ENCODE data around the gene GTF2H1. TPM values are rescaled to one million over a fixed set of nuclear protein-coding genes. Genes with fewer than 3 reads are reported as not detected.
A peak's percentile ranks its signal among the peaks of the same experiment; 100 is the strongest.

Gene GTF2H1
- total RNA-seq, 2 experiments from 2014 or later = 48.2 to 57.9 TPM

- ChIA-PET CTCF (interaction anchor here (0.6 to 1.7 kb wide), 4 partner anchors 11 to 361 kb away, joined by 3 to 4 read pairs (median 3); no protein-coding TSS in a partner anchor), POLR2A (no interaction called here)
- no peak overlapping the region for H3K4me3 Mint-ChIP-seq
- peak; percentile 81 for ATAC-seq
- H3K9me3 Mint-ChIP-seq (ENCODE audit: low read depth) = no peaks in the 10 kb centered on the region
- no peaks in the 10 kb centered on the region for H3K27me3 Mint-ChIP-seq
- peak overlapping the region; percentile 74 for H3K27ac Mint-ChIP-seq
- intact Hi-C loops (cut with DNase I, micrococcal nuclease) = no loop called here
- peaks cover 18% of the 10 kb centered on the region for H3K4me1 Mint-ChIP-seq
- peaks cover 49% of the 10 kb centered on the region for H3K36me3 Mint-ChIP-seq (ENCODE audit: low read depth)
- no peak for DNase-seq
Observed at GRCh38 chr11:18347471-18348125, 25.2 kb downstream of the GTF2H1 start.

DNA sequence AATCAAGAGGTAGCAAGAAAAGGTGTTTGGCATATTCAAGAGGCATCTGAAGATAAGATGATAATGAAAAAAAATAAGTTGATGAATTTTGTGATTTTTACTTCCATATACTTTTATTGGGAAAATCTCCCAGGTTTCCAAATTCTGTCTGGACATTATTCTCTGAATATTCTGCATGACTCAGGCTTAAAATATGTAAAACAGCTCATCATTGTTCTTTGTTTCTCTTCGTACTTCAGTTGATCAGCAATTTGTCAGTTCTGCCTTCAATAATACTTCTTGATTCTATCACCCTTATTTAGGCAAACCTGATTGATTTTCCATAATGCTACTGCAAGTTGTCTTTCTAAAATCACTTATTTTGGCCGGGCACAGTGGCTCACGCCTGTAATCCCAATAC lies 30.2 kb downstream of the GTF2H1 start:
- intact Hi-C loops (cut with DNase I, micrococcal nuclease) = no loop called here
- no peak for ATAC-seq
- no peaks in the 10 kb centered on the region for H3K27me3 Mint-ChIP-seq
- peaks cover 49% of the 10 kb centered on the region for H3K36me3 Mint-ChIP-seq (ENCODE audit: low read depth)
- H3K9me3 Mint-ChIP-seq (ENCODE audit: low read depth) = no peaks in the 10 kb centered on the region
- no peak overlapping the region for H3K27ac Mint-ChIP-seq
- H3K4me1 Mint-ChIP-seq = peaks cover 12% of the 10 kb centered on the region
- H3K4me3 Mint-ChIP-seq = no peak overlapping the region
- ChIA-PET POLR2A (interaction anchor here (1.0 kb wide), 1 partner anchor 31 kb away, joined by 3 read pairs; no protein-coding TSS in a partner anchor), CTCF (interaction anchor here (1.3 kb wide), 1 partner anchor 109 kb away, joined by 3 read pairs; no protein-coding TSS in a partner anchor)
- no peak for DNase-seq

- ATAC-seq (no peak), DNase-seq (no peak)
- POLR2A ChIA-PET = no interaction called here
- H3K27ac Mint-ChIP-seq = peak overlapping the region; percentile 14
- no peaks in the 10 kb centered on the region for H3K4me1 Mint-ChIP-seq
- H3K36me3 Mint-ChIP-seq (ENCODE audit: low read depth) = peaks cover 40% of the 10 kb centered on the region
- H3K9me3 Mint-ChIP-seq (ENCODE audit: low read depth) = no peaks in the 10 kb centered on the region
- no peak overlapping the region for H3K4me3 Mint-ChIP-seq
- intact Hi-C loops (cut with DNase I, micrococcal nuclease) = no loop called here
- H3K27me3 Mint-ChIP-seq = no peaks in the 10 kb centered on the region
- CTCF ChIA-PET = interaction anchor here (0.7 to 1.2 kb wide), 3 partner anchors 10 to 11 kb away, joined by 3 read pairs; no protein-coding TSS in a partner anchor
Observed at GRCh38 chr11:18358646-18359045, 36.3 kb downstream of the GTF2H1 start.

- no peak for DNase-seq
- POLR2A ChIA-PET = no interaction called here
- intact Hi-C loops (cut with DNase I, micrococcal nuclease) = no loop called here
- Mint-ChIP-seq H3K4me3 (no peak overlapping the region), H3K27me3 (no peaks in the 10 kb centered on the region), H3K4me1 (no peaks in the 10 kb centered on the region), H3K9me3 (ENCODE audit: low read depth) (no peaks in the 10 kb centered on the region), H3K36me3 (ENCODE audit: low read depth) (peaks cover 43% of the 10 kb centered on the region), H3K27ac (no peak overlapping the region)
- CTCF ChIA-PET = no interaction called here
- no peak for ATAC-seq
Observed at GRCh38 chr11:18361154-18361553, 38.8 kb downstream of the GTF2H1 start.

DNA sequence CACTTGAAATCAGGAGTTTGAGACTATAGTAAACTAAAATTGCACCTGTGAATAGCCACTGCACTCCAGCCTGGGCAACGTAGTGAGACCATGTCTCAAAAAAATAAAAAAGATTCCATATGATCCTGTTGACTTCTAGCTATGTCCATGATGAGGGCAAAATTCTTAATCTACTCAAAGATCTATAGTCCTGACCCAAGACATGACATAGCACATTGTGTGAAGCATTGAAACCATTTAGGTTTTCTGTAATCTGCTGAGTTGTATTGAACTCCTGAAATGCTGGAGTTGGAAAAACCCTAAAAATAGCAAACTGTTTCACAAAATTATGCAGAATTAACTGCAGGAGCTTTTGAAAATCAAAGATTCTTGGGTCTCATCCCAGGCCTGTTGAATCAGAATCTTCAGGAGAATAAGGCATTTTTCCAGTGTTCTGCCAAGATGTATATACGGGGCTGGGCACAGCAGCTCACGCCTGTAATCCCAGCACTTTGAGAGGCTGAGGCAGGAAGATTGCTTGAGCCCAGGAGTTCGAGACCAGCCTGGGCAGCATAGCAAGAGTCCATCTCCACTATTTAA lies 42.2 kb downstream of the GTF2H1 start:
- CTCF ChIA-PET = interaction anchor here (0.6 to 1.0 kb wide), 3 partner anchors 11 to 357 kb away, joined by 3 read pairs; no protein-coding TSS in a partner anchor
- Mint-ChIP-seq H3K36me3 (ENCODE audit: low read depth) (peaks cover 38% of the 10 kb centered on the region), H3K9me3 (ENCODE audit: low read depth) (no peaks in the 10 kb centered on the region), H3K27me3 (no peaks in the 10 kb centered on the region), H3K4me1 (peaks cover 5% of the 10 kb centered on the region), H3K4me3 (no peak overlapping the region), H3K27ac (no peak overlapping the region)
- DNase-seq (no peak), ATAC-seq (no peak)
- intact Hi-C loops (cut with DNase I, micrococcal nuclease) = no loop called here
- POLR2A ChIA-PET = no interaction called here

- Mint-ChIP-seq H3K4me3 (no peak overlapping the region), H3K9me3 (ENCODE audit: low read depth) (no peaks in the 10 kb centered on the region), H3K4me1 (peaks cover 5% of the 10 kb centered on the region), H3K27ac (no peak overlapping the region), H3K27me3 (no peaks in the 10 kb centered on the region), H3K36me3 (ENCODE audit: low read depth) (peaks cover 36% of the 10 kb centered on the region)
- intact Hi-C loops (cut with DNase I, micrococcal nuclease) = no loop called here
- ChIA-PET POLR2A (no interaction called here), CTCF (interaction anchor here (0.7 kb wide), 1 partner anchor 34 kb away, joined by 3 read pairs; no protein-coding TSS in a partner anchor)
- DNase-seq (no peak), ATAC-seq (no peak)
Observed at GRCh38 chr11:18365741-18366140, 43.4 kb downstream of the GTF2H1 start.

DNA sequence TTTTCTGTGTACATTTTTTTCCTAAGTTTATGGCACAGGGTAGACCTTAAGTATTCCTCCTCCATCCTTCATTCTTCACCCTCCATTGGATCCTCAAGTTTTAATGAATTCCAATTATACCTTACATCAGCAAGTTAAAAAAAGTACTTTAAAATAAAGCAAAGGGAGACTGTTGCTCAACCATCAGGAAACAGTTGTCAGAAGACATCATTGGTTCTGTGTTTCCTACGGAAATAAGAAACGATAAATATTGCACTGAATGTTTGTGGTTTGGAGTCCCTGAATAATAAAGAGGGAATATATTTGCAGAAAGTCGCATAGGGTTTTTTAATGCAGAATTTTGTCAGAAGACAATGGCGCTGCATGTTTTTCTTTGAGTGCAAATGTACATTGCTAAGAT lies 43.9 kb downstream of the GTF2H1 start:
- ChIA-PET POLR2A (no interaction called here), CTCF (no interaction called here)
- Mint-ChIP-seq H3K9me3 (ENCODE audit: low read depth) (no peaks in the 10 kb centered on the region), H3K27me3 (no peaks in the 10 kb centered on the region), H3K36me3 (ENCODE audit: low read depth) (peaks cover 38% of the 10 kb centered on the region), H3K27ac (peak overlapping the region; percentile 11), H3K4me3 (no peak overlapping the region), H3K4me1 (peaks cover 5% of the 10 kb centered on the region)
- intact Hi-C loops (cut with DNase I, micrococcal nuclease) = no loop called here
- ATAC-seq = no peak
- no peak for DNase-seq

- peaks cover 5% of the 10 kb centered on the region for H3K4me1 Mint-ChIP-seq
- ATAC-seq = no peak
- H3K9me3 Mint-ChIP-seq (ENCODE audit: low read depth) = no peaks in the 10 kb centered on the region
- intact Hi-C loops (cut with DNase I, micrococcal nuclease) = no loop called here
- no peaks in the 10 kb centered on the region for H3K27me3 Mint-ChIP-seq
- CTCF ChIA-PET = no interaction called here
- H3K27ac Mint-ChIP-seq = peak overlapping the region; percentile 6
- H3K4me3 Mint-ChIP-seq = no peak overlapping the region
- peaks cover 37% of the 10 kb centered on the region for H3K36me3 Mint-ChIP-seq (ENCODE audit: low read depth)
- POLR2A ChIA-PET = no interaction called here
- no peak for DNase-seq
Observed at GRCh38 chr11:18367431-18367830, 45.1 kb downstream of the GTF2H1 start.

DNA sequence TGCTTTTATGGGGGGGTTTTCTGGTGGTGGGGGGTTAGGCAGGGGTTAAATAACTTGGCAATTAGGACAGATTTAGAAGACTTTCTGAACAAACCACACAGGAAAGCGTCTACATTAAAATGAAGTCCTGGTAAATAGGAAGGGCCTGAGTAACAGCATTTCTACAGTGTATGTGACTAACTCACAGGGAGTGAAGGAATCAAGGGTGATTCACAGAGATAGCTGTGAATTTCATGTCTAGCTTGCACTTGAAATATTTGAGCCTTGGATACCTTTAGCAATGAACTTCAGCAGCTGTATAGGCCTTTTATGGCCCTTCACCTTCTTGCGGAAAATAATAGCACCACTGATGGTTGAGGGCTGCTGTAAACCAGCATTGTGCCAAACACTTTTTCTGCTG lies 45.9 kb downstream of the GTF2H1 start:
- Mint-ChIP-seq H3K4me3 (no peak overlapping the region), H3K27me3 (no peaks in the 10 kb centered on the region), H3K27ac (peak overlapping the region; percentile 27), H3K9me3 (ENCODE audit: low read depth) (no peaks in the 10 kb centered on the region), H3K36me3 (ENCODE audit: low read depth) (peaks cover 37% of the 10 kb centered on the region), H3K4me1 (peaks cover 5% of the 10 kb centered on the region)
- POLR2A ChIA-PET = no interaction called here
- intact Hi-C loops (cut with DNase I, micrococcal nuclease) = no loop called here
- CTCF ChIA-PET = no interaction called here
- DNase-seq (no peak), ATAC-seq (no peak)

- DNase-seq = no peak
- Mint-ChIP-seq H3K4me1 (peaks cover 5% of the 10 kb centered on the region), H3K27ac (no peak overlapping the region), H3K36me3 (ENCODE audit: low read depth) (peaks cover 32% of the 10 kb centered on the region), H3K9me3 (ENCODE audit: low read depth) (no peaks in the 10 kb centered on the region), H3K27me3 (no peaks in the 10 kb centered on the region), H3K4me3 (no peak overlapping the region)
- intact Hi-C loops (cut with DNase I, micrococcal nuclease) = no loop called here
- no peak for ATAC-seq
- POLR2A ChIA-PET = no interaction called here
- CTCF ChIA-PET = interaction anchor here (0.6 kb wide), 1 partner anchor 11 kb away, joined by 3 read pairs; no protein-coding TSS in a partner anchor
Observed at GRCh38 chr11:18369398-18369797, 47.0 kb downstream of the GTF2H1 start.

- ChIA-PET CTCF (interaction anchor here (0.6 to 1.3 kb wide), 2 partner anchors 13 to 28 kb away, joined by 3 read pairs; no protein-coding TSS in a partner anchor), POLR2A (no interaction called here)
- H3K4me3 Mint-ChIP-seq = no peak overlapping the region
- peaks cover 21% of the 10 kb centered on the region for H3K36me3 Mint-ChIP-seq (ENCODE audit: low read depth)
- peaks cover 5% of the 10 kb centered on the region for H3K4me1 Mint-ChIP-seq
- intact Hi-C loops (cut with DNase I, micrococcal nuclease) = no loop called here
- ATAC-seq = peak; percentile 33
- no peaks in the 10 kb centered on the region for H3K27me3 Mint-ChIP-seq
- peak overlapping the region; percentile 13 for H3K27ac Mint-ChIP-seq
- no peak for DNase-seq
- H3K9me3 Mint-ChIP-seq (ENCODE audit: low read depth) = no peaks in the 10 kb centered on the region
Observed at GRCh38 chr11:18371279-18371678, 48.9 kb downstream of the GTF2H1 start.

DNA sequence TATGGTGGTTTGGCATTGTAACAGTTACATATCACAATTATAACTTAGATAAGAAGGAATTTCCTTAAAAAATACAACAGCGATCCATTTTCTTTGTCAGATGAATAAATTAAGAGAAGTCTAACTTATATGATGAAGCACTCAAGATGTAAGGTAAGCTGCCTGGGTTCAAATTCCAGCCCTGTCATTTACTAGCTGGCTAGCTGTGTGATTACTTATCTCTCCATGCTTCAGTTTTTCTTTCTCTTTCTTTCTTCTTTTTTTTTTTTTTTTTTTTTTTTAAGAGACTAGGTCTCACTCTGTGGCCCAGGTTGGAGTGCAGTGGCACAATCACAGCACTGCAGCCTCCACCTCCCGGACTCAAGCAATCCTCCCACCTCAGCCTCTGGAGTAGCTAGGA lies 49.8 kb downstream of the GTF2H1 start:
- ATAC-seq (no peak), DNase-seq (no peak)
- peaks cover 5% of the 10 kb centered on the region for H3K4me1 Mint-ChIP-seq
- H3K4me3 Mint-ChIP-seq = no peak overlapping the region
- CTCF ChIA-PET = interaction anchor here (1.3 kb wide), 2 partner anchors 10 to 12 kb away, joined by 3 to 4 read pairs; no protein-coding TSS in a partner anchor
- no peak overlapping the region for H3K27ac Mint-ChIP-seq
- H3K9me3 Mint-ChIP-seq (ENCODE audit: low read depth) = no peaks in the 10 kb centered on the region
- POLR2A ChIA-PET = interaction anchor here (0.6 kb wide), 1 partner anchor 369 kb away, joined by 5 read pairs; no protein-coding TSS in a partner anchor
- H3K27me3 Mint-ChIP-seq = no peaks in the 10 kb centered on the region
- intact Hi-C loops (cut with DNase I, micrococcal nuclease) = no loop called here
- peaks cover 15% of the 10 kb centered on the region for H3K36me3 Mint-ChIP-seq (ENCODE audit: low read depth)

All from activated CD4-positive, alpha-beta T cell treated with anti-CD3 and anti-CD28 coated beads for 36 hours (primary cell).